ENCODE results near the gene PRR14.
A peak's percentile ranks its signal among the peaks of the same experiment; 100 is the strongest.
"Not testable (repeated sequence)": the region's sequence is repeated elsewhere in the genome, so short reads cannot be mapped to it uniquely, and the experiment has no call there.

PRR14 gene

DNA sequence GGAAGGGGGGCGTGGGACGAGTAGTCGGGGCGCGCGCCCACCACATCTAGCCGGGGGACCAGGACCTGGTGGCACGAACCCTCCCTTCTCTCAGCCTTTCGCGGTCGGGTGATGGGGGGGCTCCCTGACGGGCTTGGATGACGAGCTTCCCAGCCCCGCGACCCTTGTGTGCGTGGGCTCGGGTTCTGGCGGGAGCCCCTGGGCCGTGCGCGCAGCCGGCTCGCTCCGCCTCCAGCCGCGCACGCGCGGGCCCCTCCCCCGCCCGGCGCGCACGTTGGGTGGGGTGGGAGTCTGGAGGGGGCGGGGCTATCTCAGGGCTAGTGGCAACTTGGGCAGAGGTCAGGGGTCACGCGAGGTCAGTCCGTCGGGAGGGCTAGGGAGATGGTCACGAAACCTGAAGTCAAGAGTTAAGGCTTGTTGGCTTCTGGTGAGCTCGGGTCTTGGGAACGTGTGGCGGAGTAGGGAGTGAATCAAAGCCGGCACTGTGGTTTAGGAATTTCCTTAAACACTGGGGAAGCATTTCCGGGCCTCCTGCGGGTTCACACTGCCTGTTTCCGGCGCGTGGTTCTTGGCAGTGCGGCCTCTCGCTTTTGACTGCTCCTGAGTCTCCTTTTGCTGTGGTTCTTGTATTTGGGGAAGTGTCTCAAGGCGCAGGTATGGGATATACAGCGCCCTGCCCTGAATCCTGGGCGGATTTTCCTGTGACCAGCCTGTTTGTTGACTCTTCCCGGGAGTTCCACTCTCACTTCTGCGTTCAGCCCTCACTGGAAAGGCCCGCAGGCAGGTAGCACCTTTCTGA is 48.3 kb downstream of the PRR14 start, which contains the start of gene SRCAP:
TSS of gene SRCAP (plus strand) at position 356 of the 799 bp plus-strand sequence. CDS start 1,654 bp downstream, outside the sequence.
- peak within 1 kb of the TSS; percentile 97 for H3K4me3 ChIP-seq (ENCODE audit: low read depth, low read length)
- in situ Hi-C loops (cut with HindIII; ENCODE audit: low sequenced_read_pairs): no loop called here
- TF ChIP-seq CTCF (IDR thresholded peaks at IDR 0.05; ENCODE audit: low read depth, low read length, missing control alignments): no peak
- peak; percentile 32 for DNase-seq (ENCODE audit: low read depth)

DNA sequence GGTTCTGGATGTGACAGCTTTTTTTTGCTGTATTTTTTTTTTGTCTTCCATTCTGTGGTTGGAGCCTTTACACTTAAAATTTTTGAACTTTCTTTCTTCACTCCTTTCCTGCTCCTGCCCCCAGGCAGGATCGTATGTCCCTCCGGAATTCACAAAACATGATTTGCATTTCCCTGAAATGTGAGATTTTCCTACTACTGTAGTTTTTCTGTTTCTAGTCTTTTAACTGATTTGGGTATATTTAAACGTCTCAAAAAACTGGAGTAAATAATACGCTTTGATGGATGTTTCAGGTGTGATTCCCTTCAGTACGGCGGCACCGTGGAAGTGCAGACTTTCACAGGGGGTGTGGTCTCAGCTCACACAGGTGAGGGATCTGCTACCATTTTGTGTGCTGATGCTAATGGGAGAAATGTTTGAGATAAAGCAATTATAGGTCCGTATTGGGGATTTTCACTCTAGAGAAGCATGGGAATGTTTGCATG is 48.9 kb downstream of the PRR14 start:
- DNase-seq (ENCODE audit: low read depth): no peak
- TF ChIP-seq CTCF (IDR thresholded peaks at IDR 0.05; ENCODE audit: low read depth, low read length, missing control alignments): no peak
- peak overlapping the region; percentile 97 for H3K4me3 ChIP-seq (ENCODE audit: low read depth, low read length)
- in situ Hi-C loops (cut with HindIII; ENCODE audit: low sequenced_read_pairs): no loop called here

- H3K4me3 ChIP-seq (ENCODE audit: low read depth, low read length): no peak overlapping the region
- TF ChIP-seq CTCF (IDR thresholded peaks at IDR 0.05; ENCODE audit: low read depth, low read length, missing control alignments): no peak
- DNase-seq (ENCODE audit: low read depth): no peak
- in situ Hi-C loops (cut with HindIII; ENCODE audit: low sequenced_read_pairs): no loop called here
These were observed 49.7 kb downstream of the PRR14 start for GRCh38 chr16:30700491-30700890.

DNA sequence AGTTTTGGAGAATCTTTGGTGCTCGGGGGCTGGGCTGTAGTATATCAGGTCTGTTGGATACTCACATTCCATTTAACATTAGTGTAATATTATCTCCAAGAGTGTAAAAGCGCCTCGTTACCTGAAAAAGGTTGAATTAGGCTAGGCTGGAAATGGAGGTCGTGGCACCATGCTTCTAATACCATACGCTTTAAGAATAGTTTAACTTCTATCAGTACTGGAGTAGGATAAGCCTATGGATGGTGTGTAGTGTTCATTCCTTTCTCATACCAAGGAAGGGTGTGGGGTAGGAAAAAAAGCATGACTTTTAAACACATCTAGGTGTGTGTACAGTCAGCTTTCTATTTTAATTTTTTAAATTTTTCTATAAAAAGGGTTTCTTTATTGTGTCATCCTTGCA is 50.2 kb downstream of the PRR14 start:
- DNase-seq (ENCODE audit: low read depth): no peak
- in situ Hi-C loops (cut with HindIII; ENCODE audit: low sequenced_read_pairs): no loop called here
- TF ChIP-seq CTCF (IDR thresholded peaks at IDR 0.05; ENCODE audit: low read depth, low read length, missing control alignments): no peak
- H3K4me3 ChIP-seq (ENCODE audit: low read depth, low read length): no peak overlapping the region

GRCh38 chr16:30703071-30703470 is 52.3 kb downstream of the PRR14 start:
- H3K4me3 ChIP-seq (ENCODE audit: low read depth, low read length); DNase-seq (ENCODE audit: low read depth); in situ Hi-C loops (cut with HindIII; ENCODE audit: low sequenced_read_pairs): not testable (repeated sequence)

GRCh38 chr16:30703971-30704370 is 53.2 kb downstream of the PRR14 start:
- DNase-seq (ENCODE audit: low read depth): no peak
- H3K4me3 ChIP-seq (ENCODE audit: low read depth, low read length): no peak overlapping the region
- no peak for TF ChIP-seq CTCF (IDR thresholded peaks at IDR 0.05; ENCODE audit: low read depth, low read length, missing control alignments)
- in situ Hi-C loops (cut with HindIII; ENCODE audit: low sequenced_read_pairs): no loop called here
